Measurements from ENCODE around the gene SIGLEC1.

The SIGLEC1 gene

GRCh38 chr20:3697588-3698305, 14.7 kb downstream of the SIGLEC1 start:
- DNase-seq = no peak

DNA sequence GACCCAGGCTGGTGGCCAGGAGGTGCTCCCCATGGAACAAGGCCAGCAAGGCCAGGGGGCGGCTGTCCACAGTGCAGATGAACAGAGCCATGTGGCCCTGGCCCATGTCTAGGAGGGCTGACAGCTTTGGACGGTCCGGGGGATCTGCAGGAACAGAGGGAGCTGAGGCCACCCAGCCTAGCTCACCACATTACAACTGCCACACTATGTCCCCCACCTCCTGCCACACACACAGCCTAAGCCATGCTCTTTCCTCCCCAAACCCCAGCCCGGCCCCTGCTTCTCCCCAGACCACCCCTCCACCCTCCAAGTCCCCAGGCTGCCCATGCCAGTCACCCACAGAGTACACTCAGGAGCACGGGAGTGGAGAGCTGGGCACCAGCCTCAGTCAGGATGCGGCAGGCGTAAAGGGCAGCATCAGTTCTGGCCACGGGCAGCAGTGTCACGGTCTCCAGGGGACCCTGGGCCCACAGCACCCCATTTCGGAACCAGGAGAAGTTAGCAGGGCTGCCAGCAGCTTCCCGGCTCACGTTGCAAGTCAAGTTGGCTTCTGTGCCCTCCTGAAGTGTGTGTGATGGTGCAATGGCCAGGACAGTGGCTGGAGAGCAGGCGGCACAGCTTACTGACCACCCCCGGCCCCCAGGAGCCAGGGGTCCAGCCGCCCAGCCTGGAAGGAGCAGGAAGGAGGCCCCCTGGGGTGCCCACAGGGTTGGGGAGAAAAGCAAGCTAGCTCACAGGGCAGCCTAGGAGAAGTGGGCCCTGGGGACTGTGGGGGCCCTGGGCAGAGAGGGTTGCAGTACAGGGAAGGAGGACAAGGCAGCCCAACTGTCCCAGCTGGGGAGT, 15.4 kb downstream of the SIGLEC1 start:
- DNase-seq = no peak

GRCh38 chr20:3696200-3696599, 16.2 kb downstream of the SIGLEC1 start:
- DNase-seq = no peak

DNA sequence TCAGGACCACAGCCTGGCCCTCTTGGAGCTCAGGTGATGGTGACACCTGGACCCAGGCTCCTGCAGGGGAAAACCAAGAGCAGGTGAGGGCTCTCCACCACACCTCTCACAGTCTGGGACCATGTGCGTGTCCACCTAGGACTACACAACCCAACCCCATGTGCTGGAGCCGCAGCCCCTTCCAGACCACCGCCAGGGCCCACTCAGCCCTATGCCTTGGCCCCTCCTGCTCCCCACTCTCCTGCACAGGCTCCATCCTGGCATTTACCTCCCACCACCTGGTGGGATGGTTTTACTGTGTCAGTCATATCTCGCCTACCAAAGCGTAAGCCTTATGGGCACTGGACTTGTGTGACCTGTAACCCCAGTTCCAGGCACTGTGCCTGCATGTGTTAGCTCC, 17.5 kb downstream of the SIGLEC1 start:
- DNase-seq = no peak

- DNase-seq = no peak
Observed at GRCh38 chr20:3693376-3693775, 19.0 kb downstream of the SIGLEC1 start.

- no peak for DNase-seq
Observed at GRCh38 chr20:3692706-3693294, 19.6 kb downstream of the SIGLEC1 start.

- DNase-seq = no peak
Observed at GRCh38 chr20:3691897-3692296, 20.5 kb downstream of the SIGLEC1 start.

GRCh38 chr20:3691306-3691705, 21.1 kb downstream of the SIGLEC1 start:
- no peak for DNase-seq

- DNase-seq = no peak
Observed at GRCh38 chr20:3690413-3690812, 22.0 kb downstream of the SIGLEC1 start.

DNA sequence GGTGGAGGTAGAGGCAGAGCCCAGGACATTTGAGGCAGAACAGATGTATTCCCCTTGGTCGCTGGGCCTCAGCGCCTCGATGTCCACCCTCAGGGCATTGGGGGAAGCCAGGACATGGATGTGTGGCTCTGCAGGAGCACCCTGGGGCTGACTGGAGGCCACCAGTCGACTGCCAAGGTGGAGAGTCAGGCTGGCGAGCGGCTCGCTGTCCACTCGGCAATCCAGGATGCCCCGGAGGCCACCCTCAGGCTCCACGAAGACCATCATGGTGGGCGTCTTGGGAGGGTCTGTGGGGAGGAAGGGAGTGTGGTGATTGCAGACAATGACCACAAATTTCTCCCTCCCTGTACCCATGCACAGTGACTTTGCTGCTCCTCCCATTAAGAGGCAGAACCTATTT, 22.4 kb downstream of the SIGLEC1 start:
- no peak for DNase-seq

- DNase-seq = no peak
Observed at GRCh38 chr20:3687655-3688054, 24.7 kb downstream of the SIGLEC1 start.

- no peak for DNase-seq
Observed at GRCh38 chr20:3686867-3687321, 25.5 kb downstream of the SIGLEC1 start.

- no peak for DNase-seq
Observed at GRCh38 chr20:3686421-3686820, 26.0 kb downstream of the SIGLEC1 start.

DNA sequence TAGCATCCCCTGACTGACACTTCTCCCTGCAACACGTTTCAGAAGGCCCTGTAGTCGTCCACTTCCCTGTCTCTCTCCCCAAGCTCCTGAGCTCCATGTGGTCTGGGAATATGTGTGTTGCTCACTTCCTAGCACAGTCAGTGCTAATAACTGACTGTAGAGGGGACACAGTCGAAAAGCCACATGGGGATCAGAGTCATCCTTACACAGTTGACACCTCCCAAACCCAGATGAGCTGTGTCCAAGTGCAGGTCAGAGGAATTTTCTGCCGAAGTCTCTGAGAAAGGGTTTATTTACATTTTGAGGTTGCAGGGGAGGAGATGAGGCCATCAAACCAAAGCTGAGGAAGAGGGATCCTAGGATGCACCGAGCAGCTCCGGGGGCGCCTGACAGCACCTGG, 27.1 kb downstream of the SIGLEC1 start:
- DNase-seq = no peak

DNA sequence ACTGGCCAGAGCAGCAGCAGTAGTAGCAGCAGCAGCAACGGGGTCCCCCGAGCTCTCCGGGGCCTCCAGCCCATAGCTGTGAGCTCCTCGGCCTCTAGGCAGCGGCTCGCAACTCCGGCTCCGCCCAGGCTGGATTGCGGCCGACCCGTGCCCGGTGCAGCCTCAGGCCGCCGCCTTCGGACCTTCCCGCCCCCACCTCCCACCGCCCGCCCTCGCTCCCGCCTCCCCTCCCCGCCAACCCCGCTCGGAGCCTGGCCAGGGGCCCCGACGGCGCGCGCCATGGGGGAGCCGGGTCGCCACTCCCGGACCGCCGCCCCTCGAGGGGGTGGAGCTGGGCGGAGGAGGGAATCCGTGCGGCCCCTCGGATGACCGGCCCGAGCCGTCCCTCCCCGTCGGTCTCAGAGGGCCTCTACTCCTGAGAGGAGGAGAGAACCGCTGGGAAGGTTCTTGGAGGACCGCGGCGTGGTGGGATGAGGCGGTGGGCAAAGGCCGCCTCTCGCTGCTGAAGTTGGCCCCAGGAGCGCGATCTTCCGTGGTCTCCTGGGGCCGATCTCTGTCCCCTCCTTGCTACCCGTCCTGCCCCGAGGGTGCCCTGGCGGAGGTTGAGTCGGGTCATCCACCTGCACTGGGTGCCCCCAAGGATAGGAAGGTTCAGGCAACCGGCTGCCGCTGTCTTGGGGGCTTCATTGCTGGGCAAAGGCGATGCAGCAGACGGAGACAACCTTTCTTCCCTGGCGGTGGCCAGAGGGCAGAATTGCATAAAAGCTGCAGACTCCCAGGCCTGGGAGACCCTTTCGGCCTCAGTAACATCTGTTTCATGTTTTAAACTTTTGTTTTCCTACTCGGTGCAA, 30.2 kb downstream of the SIGLEC1 start, which contains the start of gene ADAM33:
Gene ADAM33 (minus strand): TSS at position 80 of the 851 bp plus-strand sequence. CDS start 6 bp downstream, at position 74.
- DNase-seq = no peak

GRCh38 chr20:3681352-3681930, 31.0 kb downstream of the SIGLEC1 start:
- DNase-seq = no peak

DNA sequence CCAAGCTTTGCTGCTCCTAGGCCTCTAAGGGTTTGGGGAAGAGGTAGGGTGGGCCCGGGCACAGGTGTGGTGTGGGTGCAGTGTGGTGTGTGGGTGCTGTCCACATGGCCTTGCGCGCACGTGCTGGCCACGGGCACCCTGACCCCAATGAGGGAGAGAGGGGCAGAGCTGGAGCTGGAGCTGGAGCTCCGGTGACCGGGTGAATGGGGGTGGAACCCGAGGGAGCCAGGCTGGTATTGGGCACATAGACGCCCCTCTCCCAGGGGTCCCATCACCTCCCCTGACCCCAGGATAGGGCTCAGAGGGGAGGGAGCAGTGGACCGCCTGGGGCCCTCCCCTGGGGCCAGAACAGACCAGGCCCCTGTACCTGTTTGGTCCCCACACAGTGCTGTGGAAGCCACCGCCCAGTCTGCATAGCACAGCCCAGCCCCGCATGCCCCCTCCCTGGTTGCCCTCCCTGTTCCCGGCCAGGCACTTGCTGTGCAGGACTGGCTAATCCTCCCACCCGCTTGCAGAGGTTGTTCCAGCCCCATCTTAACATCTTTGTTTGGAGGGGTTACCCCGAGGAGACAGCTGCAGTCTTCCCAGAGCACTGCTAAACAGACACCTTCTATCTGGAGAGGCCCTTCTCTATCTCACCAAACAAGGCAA, 31.6 kb downstream of the SIGLEC1 start:
- DNase-seq = no peak

- DNase-seq = no peak
Observed at GRCh38 chr20:3679749-3680700, 32.4 kb downstream of the SIGLEC1 start.

DNA sequence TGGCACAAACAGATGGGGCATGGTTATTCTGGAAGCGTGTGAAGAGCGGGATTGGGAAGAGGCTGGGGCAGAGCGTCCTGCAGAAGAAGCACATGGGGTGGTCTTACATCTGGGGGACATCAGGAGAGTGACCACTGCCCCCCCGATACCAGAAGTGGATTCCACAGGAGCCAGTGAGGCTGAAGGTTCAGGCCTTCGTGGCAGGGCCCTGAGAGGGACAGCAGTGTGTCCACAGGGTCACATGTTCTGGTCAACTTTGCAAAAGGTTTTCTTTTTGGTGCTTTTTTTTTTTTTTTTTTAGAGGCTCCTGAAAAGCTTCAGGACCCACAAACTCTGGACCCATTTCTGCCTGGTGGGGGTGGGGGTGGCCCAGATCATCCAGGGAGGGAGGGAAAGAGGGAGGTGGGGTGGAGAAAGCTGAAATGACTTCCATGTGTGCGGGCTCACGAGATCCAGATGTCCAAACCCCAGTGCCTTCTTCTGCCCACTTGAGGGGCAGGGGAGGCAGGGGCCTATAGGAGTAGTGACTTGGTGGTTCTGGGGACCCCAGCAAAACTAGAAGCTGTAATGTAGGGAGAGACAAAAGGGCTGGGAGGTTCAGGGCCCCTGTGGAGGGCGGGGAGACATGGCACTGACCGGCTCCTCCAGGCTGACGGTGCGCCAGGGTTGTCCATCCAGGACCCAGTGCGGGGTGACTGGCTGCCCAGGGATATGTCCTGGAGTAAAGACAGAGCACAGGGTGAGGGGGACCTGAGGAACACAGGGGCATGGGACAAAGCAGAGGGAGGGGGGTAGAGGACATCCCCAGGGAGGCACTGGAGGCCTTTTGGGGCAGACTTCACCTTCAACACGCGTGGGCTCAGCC, 33.3 kb downstream of the SIGLEC1 start:
- no peak for DNase-seq

GRCh38 chr20:3678198-3678597, 34.2 kb downstream of the SIGLEC1 start:
- DNase-seq = no peak

Data from stimulated activated CD4-positive, alpha-beta T cell treated with anti-CD3 and anti-CD28 coated beads, Interleukin-15, amount 100 ng/mL, for 24 hours (primary cell).